Measurements from ENCODE around the gene ICAM2.
A peak's percentile ranks its signal among the peaks of the same experiment; 100 is the strongest.
"Not testable (repeated sequence)": the region's sequence is repeated elsewhere in the genome, so short reads cannot be mapped to it uniquely, and the experiment has no call there.

Gene ICAM2

GRCh38 chr17:64042700-64043485 lies 22.5 kb upstream of the ICAM2 start:
- DNase-seq = no peak

- DNase-seq = no peak
Measured at GRCh38 chr17:64041912-64042311, 21.5 kb upstream of the ICAM2 start.

- no peak for DNase-seq
Measured at GRCh38 chr17:64040206-64040605, 19.8 kb upstream of the ICAM2 start.

DNA sequence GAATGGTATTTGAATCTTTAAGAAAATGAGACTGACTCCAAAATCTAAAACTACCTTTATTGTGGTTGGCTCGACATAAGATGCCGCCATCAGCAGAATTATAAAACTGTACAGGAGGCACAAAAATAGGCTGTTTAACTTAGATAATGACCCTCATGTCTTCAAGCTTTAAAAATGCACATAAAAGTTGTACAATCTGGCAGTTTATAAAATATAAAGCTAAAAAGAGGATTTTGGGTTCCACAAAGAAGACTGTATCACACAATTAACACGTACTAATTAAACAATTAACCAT lies 18.6 kb upstream of the ICAM2 start:
- no peak for DNase-seq

DNA sequence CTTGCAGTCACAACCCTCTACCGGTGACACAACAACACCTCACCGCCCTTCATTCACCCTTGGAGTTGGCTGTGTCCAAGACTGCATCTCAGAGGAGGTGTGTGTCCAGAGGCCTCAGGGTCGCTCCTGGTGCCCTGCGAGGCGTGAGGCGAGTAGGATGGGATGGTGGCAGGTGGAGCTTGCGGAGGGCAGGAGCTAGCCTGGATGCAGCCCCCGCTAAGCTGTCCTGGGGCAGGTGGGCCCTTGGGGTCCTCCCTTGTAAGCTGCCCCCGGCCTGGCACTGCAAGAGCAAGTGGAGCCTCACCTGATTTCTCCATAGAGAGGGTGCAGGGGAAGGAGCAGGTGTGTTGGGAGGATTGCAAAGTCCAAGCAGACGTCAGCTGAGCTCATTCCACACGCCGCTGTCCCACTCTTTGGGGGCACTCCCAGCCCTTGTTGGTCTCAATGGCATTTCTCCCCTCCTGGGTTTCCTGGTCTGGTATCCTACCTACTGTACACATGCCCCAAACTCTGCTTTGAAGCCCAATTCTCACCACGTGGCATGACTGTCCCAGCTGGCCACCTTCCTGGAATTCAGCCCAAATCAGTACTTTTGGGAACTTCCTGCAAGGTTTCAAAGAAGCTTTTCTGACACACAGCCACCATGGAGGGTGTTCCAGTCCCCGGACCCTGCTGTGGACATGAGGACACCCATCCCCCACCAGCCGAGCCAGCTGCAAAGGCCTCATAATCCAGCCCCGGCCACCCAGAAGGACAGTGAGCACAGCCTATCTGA lies 18.1 kb upstream of the ICAM2 start:
- no peak for DNase-seq

DNA sequence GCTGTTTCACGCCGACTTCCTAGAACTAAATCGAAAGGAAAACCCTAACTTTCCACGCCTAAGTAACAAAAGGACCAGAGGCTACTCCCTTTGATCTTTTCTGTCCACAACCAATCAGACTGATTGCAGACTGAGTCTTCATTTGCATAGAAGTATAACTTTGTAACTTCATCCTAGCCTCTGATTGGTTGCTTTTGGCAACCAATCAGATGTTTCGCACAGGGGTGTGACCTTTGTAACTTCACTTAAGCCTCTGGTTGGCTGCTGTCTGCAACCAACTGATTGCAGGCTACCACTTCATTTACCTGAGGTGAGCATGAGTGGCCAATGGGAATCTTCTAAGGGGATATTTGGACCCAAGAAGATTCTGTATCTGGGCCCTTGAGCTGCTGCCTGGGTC lies 17.4 kb upstream of the ICAM2 start:
- no peak for DNase-seq

DNA sequence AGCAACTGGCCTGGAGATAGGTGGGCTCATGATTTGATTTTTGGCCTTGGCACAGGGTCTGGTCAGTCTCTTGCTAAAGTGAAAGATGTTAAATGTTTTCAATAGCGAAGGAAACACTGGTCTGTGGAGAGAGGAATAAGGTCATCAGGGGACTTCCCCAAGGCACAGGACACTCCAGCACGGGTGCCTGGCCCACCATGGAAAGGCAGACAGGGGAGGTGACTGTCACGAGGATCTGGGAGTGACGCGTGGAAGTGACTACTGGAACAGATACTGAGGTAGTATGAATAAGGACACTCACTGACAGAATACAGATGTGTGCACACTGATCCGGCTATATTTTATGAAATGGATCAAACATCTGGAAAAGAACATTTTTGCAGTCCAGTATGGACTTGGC lies 16.7 kb upstream of the ICAM2 start:
- DNase-seq = no peak

DNA sequence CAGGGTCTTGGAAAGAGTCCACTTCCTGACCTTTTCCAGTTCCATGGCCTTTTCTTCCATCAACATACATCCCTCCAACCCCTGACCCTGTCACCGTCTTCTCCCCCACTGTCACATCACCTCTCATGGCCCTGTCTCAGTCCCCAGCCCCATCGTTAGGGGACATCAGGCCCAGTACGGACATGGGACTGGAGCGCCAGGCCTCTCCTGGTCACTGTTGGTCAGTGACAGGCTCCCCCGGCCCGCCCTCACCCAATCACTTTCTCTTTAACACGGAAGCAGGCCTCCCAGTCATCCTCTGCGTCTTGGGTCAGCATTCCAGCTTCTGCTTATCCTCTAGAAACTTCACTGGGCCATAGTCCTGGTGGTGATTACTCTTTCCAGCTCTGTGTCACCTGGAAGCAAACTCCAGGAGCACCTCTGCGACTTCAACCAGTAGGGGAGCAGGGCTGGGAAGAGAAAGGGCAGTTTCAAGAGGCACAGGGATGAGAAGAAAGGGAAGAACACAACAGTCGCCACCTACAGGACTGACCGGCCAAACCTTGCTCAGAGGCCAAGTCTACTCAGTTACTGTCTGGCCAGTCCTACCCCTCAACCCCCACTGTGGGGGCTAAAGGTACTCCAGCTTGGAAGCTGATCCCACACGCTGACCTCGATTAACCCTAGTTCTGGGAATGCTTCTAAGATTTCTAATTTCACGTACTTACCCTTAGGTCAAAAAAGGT lies 15.9 kb upstream of the ICAM2 start:
- no peak for DNase-seq

DNA sequence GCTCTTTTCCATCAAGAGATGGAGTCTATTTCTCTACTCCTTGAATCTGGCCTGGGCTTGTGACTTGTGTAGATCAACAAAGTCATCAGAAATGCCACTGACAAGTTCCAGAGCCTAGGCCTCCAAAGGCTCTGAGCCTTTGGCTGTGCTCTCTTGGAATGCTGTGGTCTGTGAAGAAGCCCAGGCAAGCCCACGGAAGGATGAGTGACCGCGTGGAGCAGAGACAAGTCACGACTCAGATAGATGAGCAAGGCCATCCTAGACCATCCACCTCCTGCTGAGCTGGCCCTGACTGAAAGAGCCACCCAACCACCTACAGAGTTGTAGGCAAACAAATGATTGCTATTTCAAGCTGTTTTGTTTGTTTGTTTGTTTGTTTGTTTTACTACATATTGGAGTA lies 11.6 kb upstream of the ICAM2 start:
- DNase-seq = no peak

DNA sequence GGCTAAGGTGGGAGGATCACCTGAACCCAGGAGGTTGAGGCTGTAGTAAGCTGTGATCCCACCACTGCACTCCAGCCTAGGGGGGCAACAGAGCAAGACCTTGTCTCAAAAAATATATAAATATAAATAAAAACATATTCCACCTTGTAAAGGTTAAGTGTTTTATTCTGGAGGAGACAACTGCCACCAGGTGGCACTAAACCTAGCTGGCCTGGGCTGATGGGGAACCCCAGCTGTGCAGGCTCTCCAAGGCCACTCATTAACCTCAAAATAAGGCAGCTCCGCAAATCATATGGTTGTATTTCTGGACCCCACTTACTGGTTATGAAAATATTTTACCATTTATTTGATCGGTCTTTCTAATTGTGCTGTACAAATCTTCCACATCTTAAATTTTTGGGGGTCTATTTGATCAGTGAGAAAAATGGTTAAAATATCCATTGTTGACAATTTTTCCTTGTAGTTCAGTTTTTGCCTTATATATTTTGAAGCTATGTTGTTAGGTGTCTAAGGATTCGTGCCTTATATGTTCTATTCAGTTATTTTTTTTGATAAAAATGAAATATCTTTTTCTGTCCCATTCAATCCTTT lies 8.5 kb upstream of the ICAM2 start:
- peak; percentile 67 to 72 for DNase-seq

DNA sequence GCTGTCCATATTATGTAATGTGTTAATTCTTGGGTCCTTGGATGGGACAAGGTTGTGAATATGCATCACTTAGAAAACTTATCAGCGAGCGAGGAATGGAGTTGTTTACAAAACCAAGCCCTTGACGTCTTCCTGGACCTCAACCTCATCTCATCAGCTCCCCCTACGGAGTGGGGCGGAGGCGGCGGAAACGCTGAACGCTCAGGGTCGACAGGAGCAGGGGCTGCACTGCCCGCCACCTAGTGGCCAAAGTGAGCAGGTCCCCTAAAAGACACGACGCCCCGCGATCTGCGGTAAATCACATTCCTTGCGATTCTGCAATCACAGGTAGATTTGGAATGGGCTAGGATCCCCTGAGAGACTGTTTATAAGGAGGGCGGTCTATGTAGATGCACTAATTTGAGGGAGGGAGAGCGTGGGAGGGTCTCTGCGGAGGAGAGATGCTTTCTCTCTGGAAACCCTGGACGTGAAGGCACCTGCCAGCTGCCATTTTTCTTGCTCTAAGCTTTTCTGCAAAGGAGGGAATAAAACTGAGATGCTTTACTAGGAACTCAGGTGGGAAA lies 5.4 kb upstream of the ICAM2 start:
- DNase-seq = peak; percentile 84 to 87

DNA sequence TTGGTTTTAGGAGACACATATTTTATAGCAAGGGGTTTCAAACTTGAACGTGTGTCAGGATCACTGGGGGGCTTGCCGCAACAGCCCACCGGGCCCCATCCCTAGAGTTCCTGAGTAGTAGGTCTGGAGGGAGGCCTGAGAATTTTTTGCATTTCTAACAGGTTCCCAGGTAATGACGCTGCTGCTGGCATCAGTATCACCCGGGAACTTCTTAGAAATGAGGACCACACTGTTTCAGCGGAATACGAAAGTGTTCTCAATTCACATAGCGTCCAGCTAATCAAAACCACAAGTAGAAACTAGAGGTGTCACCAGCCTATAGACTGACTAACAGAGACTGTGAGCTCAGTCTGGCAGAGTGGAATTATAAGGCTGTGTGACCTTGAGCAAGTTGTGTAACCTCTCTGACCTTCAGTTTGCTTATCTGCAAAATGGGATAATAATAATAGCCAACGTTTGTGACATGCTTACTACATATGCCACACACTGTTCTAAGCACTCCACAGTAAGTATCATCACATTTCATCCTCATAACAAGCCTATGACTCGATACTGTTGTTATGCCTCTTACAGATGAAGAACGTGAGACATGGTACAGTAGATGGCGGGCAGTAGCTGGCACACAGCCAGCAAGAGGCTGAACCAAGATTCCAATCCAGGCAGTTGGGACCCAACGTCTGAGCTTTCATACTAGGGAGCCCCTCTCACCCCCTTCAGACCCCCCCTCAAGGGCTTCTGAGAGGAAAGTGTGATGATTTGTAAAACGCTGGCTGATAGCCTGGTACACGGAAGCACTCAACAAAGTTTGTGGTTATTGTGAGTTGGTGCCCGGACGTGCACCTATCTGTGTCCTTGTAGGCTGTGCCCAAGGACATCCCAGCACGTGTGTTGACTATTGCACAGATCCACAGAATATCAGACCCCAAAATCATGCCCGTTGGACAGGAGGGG lies 4.6 kb upstream of the ICAM2 start:
- DNase-seq = peak in 1 of 2 experiments; percentile 26

DNA sequence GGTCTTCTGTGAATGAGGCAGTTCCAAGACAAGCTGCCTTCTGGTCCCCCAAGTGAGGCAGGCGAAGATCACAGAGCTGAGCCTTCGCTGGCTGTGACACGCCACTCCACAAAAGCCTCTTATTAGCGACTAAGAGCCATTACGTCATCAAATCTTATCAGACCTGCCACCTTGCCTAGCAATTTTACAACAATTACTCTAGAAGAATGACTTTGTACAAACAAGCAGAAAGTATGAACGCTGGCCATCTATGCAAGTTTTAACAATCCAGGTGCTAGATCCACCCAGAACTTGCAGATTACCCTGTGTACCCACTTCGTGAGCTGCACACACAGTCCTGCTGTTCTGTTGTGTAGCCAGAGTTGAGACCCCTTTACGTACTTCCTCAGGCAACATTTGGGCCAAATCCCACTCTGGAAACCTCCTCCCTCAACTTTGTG lies 3.8 kb upstream of the ICAM2 start:
- no peak for DNase-seq

DNA sequence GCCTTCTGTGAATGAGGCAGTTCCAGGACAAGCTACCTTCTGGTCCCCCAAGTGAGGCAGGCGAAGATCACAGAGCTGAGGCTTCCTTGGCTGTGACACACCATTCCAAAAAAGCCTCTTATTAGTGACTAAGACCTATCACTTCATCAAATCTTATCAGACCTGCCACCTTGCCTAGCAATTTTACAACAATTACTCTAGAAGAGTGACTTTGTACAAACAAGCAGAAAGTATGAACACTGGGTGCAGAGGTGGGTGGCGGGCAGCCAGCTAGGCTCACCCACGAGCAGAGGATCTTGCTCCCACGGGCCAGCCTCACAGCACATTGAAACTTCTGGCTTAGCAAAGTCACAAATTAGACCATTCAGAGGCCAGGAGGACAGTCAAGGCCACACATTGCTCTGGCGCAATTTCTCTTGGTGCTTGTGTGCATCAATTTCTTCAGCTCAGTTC lies 2.2 kb upstream of the ICAM2 start:
- no peak for DNase-seq

DNA sequence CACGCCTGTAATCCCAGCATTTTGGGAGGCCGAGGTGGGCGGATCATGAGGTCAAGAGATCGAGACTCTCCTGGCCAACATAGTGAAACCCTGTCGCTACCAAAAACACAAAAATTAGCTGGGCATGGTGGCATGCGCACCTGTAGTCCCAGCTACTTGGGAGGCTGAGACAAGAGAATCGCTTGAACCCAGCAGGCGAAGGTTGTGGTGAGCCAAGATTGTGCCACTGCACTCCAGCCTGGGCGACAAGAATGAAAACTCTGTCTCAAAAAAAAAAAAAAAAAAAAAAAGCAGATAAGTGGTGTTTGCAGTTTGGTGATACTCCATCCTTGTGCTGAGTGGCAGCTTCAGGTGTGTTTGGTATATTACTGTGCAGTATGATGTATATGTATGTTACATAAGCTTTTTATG lies 877 bp downstream of the ICAM2 start:
- not testable (repeated sequence) for DNase-seq

GRCh38 chr17:64017381-64017980 lies 3.0 kb downstream of the ICAM2 start:
- DNase-seq = no peak

GRCh38 chr17:64016974-64017373 lies 3.5 kb downstream of the ICAM2 start:
- DNase-seq = no peak

GRCh38 chr17:64016231-64016784 lies 4.1 kb downstream of the ICAM2 start:
- DNase-seq = no peak

DNA sequence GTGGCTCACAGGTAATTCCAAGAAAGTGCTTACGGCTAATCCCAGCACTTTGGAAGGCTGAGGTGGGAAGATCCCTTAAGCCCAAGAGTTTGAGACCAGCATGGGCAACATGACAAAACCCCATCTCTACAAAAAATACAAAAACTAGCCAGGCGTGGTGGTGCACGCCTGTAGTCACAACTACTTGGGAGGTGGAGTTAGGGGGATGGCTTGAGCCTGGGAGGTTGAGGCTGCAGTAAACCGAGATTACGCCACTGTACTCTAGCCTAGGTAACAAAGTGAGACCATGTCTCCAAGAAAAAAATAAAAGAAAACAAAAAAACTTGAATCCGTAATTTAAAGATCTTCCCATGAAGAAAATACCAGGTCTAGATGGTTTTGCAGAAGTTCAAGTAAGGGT lies 5.0 kb downstream of the ICAM2 start:
- no peak for DNase-seq

- DNase-seq = no peak
Measured at GRCh38 chr17:64009571-64010402, 10.6 kb downstream of the ICAM2 start.

Measured in activated CD4-positive, alpha-beta T cell treated with anti-CD3 and anti-CD28 coated beads, Interleukin-2, amount 50 U/mL, for 4 hours (primary cell).